ENCODE data around the gene ZSWIM9.

The ZSWIM9 gene

GRCh38 chr19:48175578-48175977 lies 5.1 kb downstream of the ZSWIM9 start:
- DNase-seq (ENCODE audit: low spot score), result no peak

- no peak for DNase-seq (ENCODE audit: low spot score)
Measured at GRCh38 chr19:48176226-48176625, 5.7 kb downstream of the ZSWIM9 start.

- DNase-seq (ENCODE audit: low spot score), result no peak
Measured at GRCh38 chr19:48181505-48181904, 11.0 kb downstream of the ZSWIM9 start.

GRCh38 chr19:48182434-48182833 lies 12.0 kb downstream of the ZSWIM9 start:
- DNase-seq (ENCODE audit: low spot score), result no peak

GRCh38 chr19:48183356-48183755 lies 12.9 kb downstream of the ZSWIM9 start:
- no peak for DNase-seq (ENCODE audit: low spot score)

GRCh38 chr19:48186015-48186414 lies 15.5 kb downstream of the ZSWIM9 start:
- no peak for DNase-seq (ENCODE audit: low spot score)

- no peak for DNase-seq (ENCODE audit: low spot score)
Measured at GRCh38 chr19:48186541-48186991, 16.1 kb downstream of the ZSWIM9 start.

GRCh38 chr19:48190288-48190884 lies 19.9 kb downstream of the ZSWIM9 start:
- peak; percentile 13 for DNase-seq (ENCODE audit: low spot score)

GRCh38 chr19:48190885-48191284 lies 20.4 kb downstream of the ZSWIM9 start:
- DNase-seq (ENCODE audit: low spot score), result no peak

GRCh38 chr19:48192750-48193149 lies 22.3 kb downstream of the ZSWIM9 start:
- DNase-seq (ENCODE audit: low spot score), result no peak

GRCh38 chr19:48194041-48194843 lies 23.8 kb downstream of the ZSWIM9 start:
- peak; percentile 26 for DNase-seq (ENCODE audit: low spot score)

GRCh38 chr19:48194844-48195830 lies 24.7 kb downstream of the ZSWIM9 start:
- DNase-seq (ENCODE audit: low spot score), result no peak

- no peak for DNase-seq (ENCODE audit: low spot score)
Measured at GRCh38 chr19:48196321-48196763, 25.9 kb downstream of the ZSWIM9 start.

GRCh38 chr19:48196933-48197665 lies 26.6 kb downstream of the ZSWIM9 start:
- DNase-seq (ENCODE audit: low spot score), result no peak

- DNase-seq (ENCODE audit: low spot score), result no peak
Measured at GRCh38 chr19:48203222-48203793, 32.8 kb downstream of the ZSWIM9 start.

GRCh38 chr19:48203794-48204628 lies 33.5 kb downstream of the ZSWIM9 start:
- DNase-seq (ENCODE audit: low spot score), result peak; percentile 92

GRCh38 chr19:48206397-48207093 lies 36.1 kb downstream of the ZSWIM9 start:
- no peak for DNase-seq (ENCODE audit: low spot score)

GRCh38 chr19:48210005-48210404 lies 39.5 kb downstream of the ZSWIM9 start:
- DNase-seq (ENCODE audit: low spot score), result no peak

GRCh38 chr19:48213959-48214358 lies 43.5 kb downstream of the ZSWIM9 start:
- DNase-seq (ENCODE audit: low spot score), result no peak

- DNase-seq (ENCODE audit: low spot score), result no peak
Measured at GRCh38 chr19:48216933-48217332, 46.5 kb downstream of the ZSWIM9 start.

All from CD4-positive, alpha-beta T cell treated with Interleukin-15 for 4 hours (primary cell).